ENCODE measurements around the gene FCER1G.

Gene FCER1G

DNA sequence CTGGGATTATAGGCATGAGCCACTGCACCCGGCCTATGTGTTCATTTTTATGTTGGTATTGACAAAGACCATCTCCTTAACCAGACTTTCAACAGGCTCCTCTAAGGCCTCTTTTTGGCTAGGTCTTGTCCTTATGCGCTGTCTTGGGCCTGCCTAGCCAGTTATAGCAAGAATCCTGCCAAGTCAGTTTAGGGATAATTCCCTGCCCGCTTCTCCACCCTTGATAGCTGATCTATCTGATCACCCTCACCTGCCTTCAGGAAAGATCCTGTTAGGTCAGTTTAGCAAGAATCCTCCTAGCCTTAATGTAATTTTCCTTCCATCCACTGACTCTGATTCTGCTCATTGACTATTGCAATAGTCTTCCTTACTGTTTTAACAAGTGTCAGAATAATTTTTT lies 35.4 kb upstream of the FCER1G start:
- TF ChIP-seq, protein P1, sequence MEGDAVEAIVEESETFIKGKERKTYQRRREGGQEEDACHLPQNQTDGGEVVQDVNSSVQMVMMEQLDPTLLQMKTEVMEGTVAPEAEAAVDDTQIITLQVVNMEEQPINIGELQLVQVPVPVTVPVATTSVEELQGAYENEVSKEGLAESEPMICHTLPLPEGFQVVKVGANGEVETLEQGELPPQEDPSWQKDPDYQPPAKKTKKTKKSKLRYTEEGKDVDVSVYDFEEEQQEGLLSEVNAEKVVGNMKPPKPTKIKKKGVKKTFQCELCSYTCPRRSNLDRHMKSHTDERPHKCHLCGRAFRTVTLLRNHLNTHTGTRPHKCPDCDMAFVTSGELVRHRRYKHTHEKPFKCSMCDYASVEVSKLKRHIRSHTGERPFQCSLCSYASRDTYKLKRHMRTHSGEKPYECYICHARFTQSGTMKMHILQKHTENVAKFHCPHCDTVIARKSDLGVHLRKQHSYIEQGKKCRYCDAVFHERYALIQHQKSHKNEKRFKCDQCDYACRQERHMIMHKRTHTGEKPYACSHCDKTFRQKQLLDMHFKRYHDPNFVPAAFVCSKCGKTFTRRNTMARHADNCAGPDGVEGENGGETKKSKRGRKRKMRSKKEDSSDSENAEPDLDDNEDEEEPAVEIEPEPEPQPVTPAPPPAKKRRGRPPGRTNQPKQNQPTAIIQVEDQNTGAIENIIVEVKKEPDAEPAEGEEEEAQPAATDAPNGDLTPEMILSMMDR (IDR thresholded peaks at IDR 0.05) = no peak

DNA sequence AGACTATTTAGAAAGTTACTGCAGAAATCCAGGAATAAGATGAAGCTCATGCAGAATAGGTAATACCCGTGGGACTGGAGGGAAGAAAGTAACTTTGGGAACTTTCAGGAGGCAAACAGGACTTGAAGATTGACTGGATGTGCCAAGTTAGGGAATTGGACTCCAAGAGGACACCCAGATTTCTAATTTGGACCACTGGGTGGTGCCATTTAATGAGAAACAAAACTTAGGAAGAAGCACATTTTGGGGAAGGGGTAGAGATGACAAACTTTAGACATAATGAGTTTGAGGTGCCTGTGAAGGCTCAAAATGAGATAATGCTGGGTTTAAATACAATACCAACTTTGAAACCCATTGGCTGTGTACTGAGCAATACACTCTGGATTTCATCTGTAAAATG lies 34.5 kb upstream of the FCER1G start:
- TF ChIP-seq, protein P1 (IDR thresholded peaks at IDR 0.05) = peak; percentile 45; the same call in 1 of the 2 replicates

DNA sequence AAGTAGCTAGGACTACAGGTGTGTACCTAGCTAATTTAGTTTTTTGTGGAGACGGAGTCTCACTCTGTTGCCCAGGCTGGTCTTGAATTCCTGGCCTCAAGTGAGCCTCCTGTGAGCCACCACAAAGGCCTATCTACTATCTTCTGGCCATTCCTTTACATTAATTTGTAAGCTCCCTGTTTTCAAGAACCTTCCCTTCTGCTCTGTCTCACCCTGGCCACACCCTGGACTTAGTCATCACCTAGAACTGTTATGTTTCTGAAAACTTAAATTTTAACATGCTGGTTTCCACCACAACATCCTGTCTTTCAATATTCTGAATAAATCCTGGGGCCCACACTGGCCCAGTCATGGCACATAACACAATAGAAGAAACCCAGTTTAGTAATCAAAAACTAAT lies 32.9 kb upstream of the FCER1G start:
- TF ChIP-seq, protein P1 (IDR thresholded peaks at IDR 0.05) = no peak

DNA sequence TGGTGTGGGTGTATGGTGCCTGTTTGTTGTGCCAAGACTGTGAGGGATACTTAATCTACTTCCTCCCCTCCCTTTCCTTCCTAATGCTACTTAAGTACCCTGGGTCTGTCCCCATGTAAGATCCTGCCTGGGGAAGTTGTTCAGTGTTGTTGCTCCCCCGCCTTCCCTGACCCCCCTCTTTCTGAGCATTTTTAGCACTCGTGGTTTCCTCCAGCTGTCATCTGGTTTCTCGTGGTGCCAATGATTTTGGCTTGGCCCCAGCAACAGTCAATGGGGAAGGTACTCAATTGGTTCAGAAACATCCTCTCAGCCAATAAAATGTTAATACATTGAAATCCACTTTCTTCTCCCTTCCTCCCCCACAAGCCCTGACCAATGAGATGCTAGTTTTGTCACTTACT lies 29.8 kb upstream of the FCER1G start:
- TF ChIP-seq, protein P1 (IDR thresholded peaks at IDR 0.05) = no peak

DNA sequence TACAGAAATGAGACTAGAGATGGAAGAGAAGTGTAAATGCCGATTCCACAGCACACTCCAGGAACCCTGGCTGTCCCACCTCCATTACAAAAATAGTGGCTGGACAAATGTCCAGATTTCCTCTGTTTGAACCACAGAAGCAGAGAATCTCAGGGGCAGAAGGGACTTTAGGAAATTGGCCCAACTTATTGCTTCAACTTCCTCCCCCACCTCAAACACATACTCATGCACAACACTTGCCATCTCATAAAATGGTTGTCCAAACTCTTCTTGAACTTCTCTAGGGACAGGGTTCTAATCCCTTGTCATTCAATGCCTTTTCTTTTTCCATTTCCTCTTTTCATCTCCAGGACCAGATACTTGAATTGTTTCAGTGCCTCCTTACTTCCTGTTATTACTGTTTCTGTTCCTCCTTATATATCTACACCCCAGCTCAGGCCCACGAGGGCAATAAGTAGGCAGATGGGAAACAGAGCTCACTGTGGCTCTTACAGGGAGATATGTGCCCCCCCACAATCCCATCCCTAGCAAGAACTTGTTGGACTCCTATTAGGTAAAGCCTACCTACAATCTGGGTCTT lies 29.3 kb upstream of the FCER1G start:
- TF ChIP-seq, protein P1 (IDR thresholded peaks at IDR 0.05) = no peak

DNA sequence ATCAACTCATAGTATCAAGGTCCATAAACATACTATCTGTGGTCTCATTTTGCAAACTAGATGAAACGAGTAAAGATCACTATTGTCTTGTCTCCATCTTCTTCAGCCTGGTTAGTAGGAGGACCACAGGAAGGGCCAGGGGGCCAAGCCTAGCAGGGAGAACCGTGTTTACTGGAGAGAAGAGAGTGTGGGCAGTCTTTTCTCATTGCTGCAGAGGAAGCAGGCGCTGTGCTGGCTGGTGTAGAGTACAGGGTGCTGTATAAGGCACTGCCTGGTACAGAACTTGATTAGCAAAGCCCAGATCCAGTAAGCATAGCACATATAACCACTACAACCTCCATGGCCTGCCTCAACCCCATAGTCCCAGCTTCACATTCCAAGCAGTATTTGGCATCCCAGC lies 27.8 kb upstream of the FCER1G start:
- TF ChIP-seq, protein P1 (IDR thresholded peaks at IDR 0.05) = no peak

DNA sequence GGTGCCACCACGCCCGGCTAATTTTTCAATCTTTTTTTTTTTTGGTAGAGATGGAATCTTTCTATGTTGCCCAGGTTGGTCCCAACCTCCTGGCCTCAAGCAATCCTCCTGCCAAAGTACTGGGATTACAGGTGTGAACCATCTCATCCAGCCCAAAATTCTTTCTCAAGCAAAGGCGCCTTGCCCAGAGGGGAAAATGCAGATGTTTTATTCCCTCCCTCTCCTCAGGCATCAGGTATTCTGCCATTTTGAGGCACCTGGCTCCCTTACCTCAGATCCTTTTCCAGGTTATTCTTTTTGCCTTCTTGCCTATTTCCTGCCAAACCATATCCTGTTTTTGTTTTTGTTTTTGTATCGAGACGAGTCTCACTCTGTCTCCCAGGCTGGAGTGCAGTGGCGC lies 26.7 kb upstream of the FCER1G start:
- TF ChIP-seq, protein P1 (IDR thresholded peaks at IDR 0.05) = no peak

DNA sequence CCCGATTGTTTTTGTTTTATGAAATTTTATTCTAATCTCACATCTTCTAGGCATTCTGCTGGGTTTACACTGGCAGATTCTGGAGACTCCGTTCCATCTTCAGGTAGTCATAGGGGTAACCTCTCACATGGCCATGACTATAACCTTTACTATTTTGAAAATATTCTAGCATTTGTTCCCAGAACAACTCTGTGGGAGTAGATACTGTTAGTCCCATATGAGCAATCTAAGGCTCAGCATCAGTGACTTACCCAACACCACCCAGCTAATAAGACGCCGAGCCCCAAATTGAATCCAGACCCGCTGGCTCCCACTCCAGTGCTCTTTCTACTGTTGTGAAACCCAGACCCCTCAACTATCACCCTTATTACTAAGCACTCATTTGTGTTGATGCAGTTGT lies 26.1 kb upstream of the FCER1G start:
- TF ChIP-seq, protein P1 (IDR thresholded peaks at IDR 0.05) = no peak
